ENCODE results near the gene MCOLN3. TPM values are rescaled to one million over a fixed set of nuclear protein-coding genes. Genes with fewer than 3 reads are reported as not detected.
"Not testable (repeated sequence)": the region's sequence is repeated elsewhere in the genome, so short reads cannot be mapped to it uniquely, and the experiment has no call there.

Gene MCOLN3
- total and polyA plus RNA-seq, 2 experiments from 2014 or later: 3.5 to 4.4 TPM

DNA sequence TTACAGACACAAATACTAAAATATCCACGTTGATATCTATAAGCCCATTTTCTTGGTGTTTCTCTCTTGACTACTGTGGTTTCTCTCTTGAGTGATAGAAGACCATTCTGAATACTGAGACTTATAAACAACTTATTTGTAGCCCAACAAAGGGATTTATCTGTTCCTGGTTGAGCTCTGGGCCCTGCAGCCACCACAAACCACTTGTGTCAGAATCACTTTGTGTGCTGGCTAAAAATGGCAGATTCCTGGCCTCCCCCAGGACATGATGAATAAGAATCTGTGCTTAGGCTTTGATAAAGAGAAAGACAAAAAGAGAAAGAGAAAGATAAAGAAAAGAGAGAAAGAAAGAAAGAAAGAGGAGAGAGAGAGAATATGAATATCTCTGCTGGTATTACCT is 32.5 kb downstream of the MCOLN3 start:
- no peaks in the 10 kb centered on the region for H3F3A ChIP-seq (replicated peaks; ENCODE audit: low read depth)
- H3K4me1 Mint-ChIP-seq: no peaks in the 10 kb centered on the region

DNA sequence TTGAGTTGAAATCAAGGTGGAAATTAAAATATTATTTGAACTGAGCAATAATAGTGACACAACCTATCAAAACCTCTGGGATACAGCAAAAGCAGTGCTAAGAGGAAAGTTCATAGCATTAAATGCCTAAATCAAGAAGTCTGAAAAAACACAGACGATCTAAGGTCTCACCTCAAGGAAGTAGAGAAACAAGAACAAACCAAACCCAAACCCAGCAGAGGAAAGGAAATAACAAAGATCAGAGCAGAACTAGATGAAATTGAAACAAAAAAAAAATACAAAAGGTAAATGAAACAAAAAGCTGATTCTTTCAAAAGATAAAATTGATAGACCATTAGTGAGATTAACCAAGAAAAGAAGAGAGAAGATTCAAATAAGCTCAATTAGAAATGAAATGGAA is 42.7 kb downstream of the MCOLN3 start:
- H3K27me3 ChIP-seq (ENCODE audit: insufficient read depth): peaks cover 16% of the 10 kb centered on the region
- H3F3A ChIP-seq (replicated peaks; ENCODE audit: low read depth); H3K4me2 ChIP-seq; H3K4me3 Mint-ChIP-seq; H2AFZ ChIP-seq; H3K36me3 Mint-ChIP-seq (ENCODE audit: low read depth); DNase-seq (ENCODE audit: low spot score); ATAC-seq; H3K4me1 ChIP-seq (ENCODE audit: insufficient read depth); H3K4me1 Mint-ChIP-seq; H3K79me2 ChIP-seq (replicated peaks; ENCODE audit: insufficient read depth); H3K4me3 ChIP-seq; H3K27ac Mint-ChIP-seq; H3K27ac ChIP-seq (ENCODE audit: low read depth); H3K36me3 ChIP-seq (ENCODE audit: insufficient read depth); H4K20me1 ChIP-seq (replicated peaks; ENCODE audit: insufficient read depth); H3K9me2 ChIP-seq (ENCODE audit: insufficient read depth); H3K27me3 Mint-ChIP-seq (ENCODE audit: insufficient read depth, low read depth, poor library complexity): not testable (repeated sequence)
- H3K9me3 Mint-ChIP-seq: peaks cover 18% of the 10 kb centered on the region

More for the DNA sequence above, 32.5 kb downstream of the MCOLN3 start:
- no peak for TF ChIP-seq EZH2 (IDR thresholded peaks at IDR 0.05; ENCODE audit: low read depth, unreplicated experiment)
- TF ChIP-seq JUNB (IDR thresholded peaks at IDR 0.05; ENCODE audit: unreplicated experiment): no peak
- no peak for TF ChIP-seq NANOG (IDR thresholded peaks at IDR 0.05; ENCODE audit: borderline replicate concordance)
- H3K4me1 ChIP-seq (ENCODE audit: insufficient read depth): no peaks in the 10 kb centered on the region
- no peak for DNase-seq (ENCODE audit: low spot score)
- H2AFZ ChIP-seq: no peak overlapping the region
- H3K36me3 ChIP-seq (ENCODE audit: insufficient read depth): 0 out of 2 replicates have a peak, but pooled peaks cover 3% of the 10 kb centered on the region
- ATAC-seq: no peak
- Mint-ChIP-seq H3K27me3 (ENCODE audit: insufficient read depth, low read depth, poor library complexity) (peaks cover 3% of the 10 kb centered on the region), H3K9me3 (no peaks in the 10 kb centered on the region), H3K36me3 (ENCODE audit: low read depth) (no peaks in the 10 kb centered on the region), H3K4me3 (no peak overlapping the region), H3K27ac (no peak overlapping the region)
- H3K4me3 ChIP-seq: no peak overlapping the region
- no peak overlapping the region for H3K27ac ChIP-seq (ENCODE audit: low read depth)
- H3K9me2 ChIP-seq (ENCODE audit: insufficient read depth): no peaks in the 10 kb centered on the region
- H4K20me1 ChIP-seq (replicated peaks; ENCODE audit: insufficient read depth): no peaks in the 10 kb centered on the region
- no peaks in the 10 kb centered on the region for H3K79me2 ChIP-seq (replicated peaks; ENCODE audit: insufficient read depth)
- no peaks in the 10 kb centered on the region for H3K27me3 ChIP-seq (ENCODE audit: insufficient read depth)
- H3K4me2 ChIP-seq: no peak overlapping the region

DNA sequence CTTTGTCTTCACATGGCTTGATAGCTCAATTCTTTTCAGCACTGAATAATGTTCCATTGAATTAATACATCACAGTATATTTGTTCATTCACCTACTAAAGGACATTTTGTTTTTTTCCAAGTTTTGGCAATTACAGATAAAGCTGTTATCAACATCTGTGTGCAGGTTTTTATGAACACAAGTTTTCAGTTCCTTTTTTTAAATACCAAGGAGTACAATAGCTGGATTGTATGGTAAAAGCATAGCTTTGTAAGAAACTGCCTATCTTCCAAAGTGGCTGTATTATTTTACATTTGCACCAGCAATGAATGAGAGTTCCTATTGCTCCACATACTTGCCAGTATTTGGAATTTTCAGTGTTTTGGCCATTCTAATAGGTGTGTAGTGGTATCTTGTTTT is 46.6 kb downstream of the MCOLN3 start:
- no peaks in the 10 kb centered on the region; the same call in 1 of the 2 replicates for H3K9me2 ChIP-seq (ENCODE audit: insufficient read depth)
- no peak overlapping the region for H3K27ac ChIP-seq (ENCODE audit: low read depth)
- H4K20me1 ChIP-seq (replicated peaks; ENCODE audit: insufficient read depth): peaks cover 3% of the 10 kb centered on the region; the same call in 1 of the 2 replicates
- 0 out of 2 replicates have a peak, but pooled peaks cover 7% of the 10 kb centered on the region for H3F3A ChIP-seq (replicated peaks; ENCODE audit: low read depth)
- H3K4me2 ChIP-seq: no peak overlapping the region
- H3K36me3 ChIP-seq (ENCODE audit: insufficient read depth): no peaks in the 10 kb centered on the region
- peaks cover 7% of the 10 kb centered on the region for H3K4me1 ChIP-seq (ENCODE audit: insufficient read depth)
- 0 out of 3 replicates have a peak, but pooled peaks cover under 1% of the 10 kb centered on the region for H3K36me3 Mint-ChIP-seq (ENCODE audit: low read depth)
- ATAC-seq (no peak), DNase-seq (ENCODE audit: low spot score) (no peak)
- H3K4me3 Mint-ChIP-seq: no peak overlapping the region
- H3K9me3 Mint-ChIP-seq: peaks cover 3% of the 10 kb centered on the region; the same call in 1 of the 3 replicates
- H2AFZ ChIP-seq: no peak overlapping the region
- H3K27ac Mint-ChIP-seq: no peak overlapping the region
- H3K79me2 ChIP-seq (replicated peaks; ENCODE audit: insufficient read depth): no peaks in the 10 kb centered on the region
- no peak overlapping the region for H3K4me3 ChIP-seq
- H3K27me3 ChIP-seq (ENCODE audit: insufficient read depth): peaks cover 53% of the 10 kb centered on the region
- peaks cover 31% of the 10 kb centered on the region for H3K27me3 Mint-ChIP-seq (ENCODE audit: insufficient read depth, low read depth, poor library complexity)
- peaks cover 7% of the 10 kb centered on the region; the same call in 1 of the 3 replicates for H3K4me1 Mint-ChIP-seq
- TF ChIP-seq, protein P1, sequence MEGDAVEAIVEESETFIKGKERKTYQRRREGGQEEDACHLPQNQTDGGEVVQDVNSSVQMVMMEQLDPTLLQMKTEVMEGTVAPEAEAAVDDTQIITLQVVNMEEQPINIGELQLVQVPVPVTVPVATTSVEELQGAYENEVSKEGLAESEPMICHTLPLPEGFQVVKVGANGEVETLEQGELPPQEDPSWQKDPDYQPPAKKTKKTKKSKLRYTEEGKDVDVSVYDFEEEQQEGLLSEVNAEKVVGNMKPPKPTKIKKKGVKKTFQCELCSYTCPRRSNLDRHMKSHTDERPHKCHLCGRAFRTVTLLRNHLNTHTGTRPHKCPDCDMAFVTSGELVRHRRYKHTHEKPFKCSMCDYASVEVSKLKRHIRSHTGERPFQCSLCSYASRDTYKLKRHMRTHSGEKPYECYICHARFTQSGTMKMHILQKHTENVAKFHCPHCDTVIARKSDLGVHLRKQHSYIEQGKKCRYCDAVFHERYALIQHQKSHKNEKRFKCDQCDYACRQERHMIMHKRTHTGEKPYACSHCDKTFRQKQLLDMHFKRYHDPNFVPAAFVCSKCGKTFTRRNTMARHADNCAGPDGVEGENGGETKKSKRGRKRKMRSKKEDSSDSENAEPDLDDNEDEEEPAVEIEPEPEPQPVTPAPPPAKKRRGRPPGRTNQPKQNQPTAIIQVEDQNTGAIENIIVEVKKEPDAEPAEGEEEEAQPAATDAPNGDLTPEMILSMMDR (conservative IDR thresholded peaks at IDR 0.05; ENCODE audit: low read depth in 2 of 2): no peak
- no peak for TF ChIP-seq STAT1 (IDR thresholded peaks at IDR 0.05; ENCODE audit: unreplicated experiment)
- no peak for TF ChIP-seq ZNF114 (CRISPR knock-in tag; IDR thresholded peaks at IDR 0.05)
- TF ChIP-seq ZNF331 (CRISPR knock-in tag; IDR thresholded peaks at IDR 0.05; ENCODE audit: low read depth): no peak
- TF ChIP-seq EZH2 (IDR thresholded peaks at IDR 0.05; ENCODE audit: low read depth, unreplicated experiment): no peak
- TF ChIP-seq, protein P2, sequence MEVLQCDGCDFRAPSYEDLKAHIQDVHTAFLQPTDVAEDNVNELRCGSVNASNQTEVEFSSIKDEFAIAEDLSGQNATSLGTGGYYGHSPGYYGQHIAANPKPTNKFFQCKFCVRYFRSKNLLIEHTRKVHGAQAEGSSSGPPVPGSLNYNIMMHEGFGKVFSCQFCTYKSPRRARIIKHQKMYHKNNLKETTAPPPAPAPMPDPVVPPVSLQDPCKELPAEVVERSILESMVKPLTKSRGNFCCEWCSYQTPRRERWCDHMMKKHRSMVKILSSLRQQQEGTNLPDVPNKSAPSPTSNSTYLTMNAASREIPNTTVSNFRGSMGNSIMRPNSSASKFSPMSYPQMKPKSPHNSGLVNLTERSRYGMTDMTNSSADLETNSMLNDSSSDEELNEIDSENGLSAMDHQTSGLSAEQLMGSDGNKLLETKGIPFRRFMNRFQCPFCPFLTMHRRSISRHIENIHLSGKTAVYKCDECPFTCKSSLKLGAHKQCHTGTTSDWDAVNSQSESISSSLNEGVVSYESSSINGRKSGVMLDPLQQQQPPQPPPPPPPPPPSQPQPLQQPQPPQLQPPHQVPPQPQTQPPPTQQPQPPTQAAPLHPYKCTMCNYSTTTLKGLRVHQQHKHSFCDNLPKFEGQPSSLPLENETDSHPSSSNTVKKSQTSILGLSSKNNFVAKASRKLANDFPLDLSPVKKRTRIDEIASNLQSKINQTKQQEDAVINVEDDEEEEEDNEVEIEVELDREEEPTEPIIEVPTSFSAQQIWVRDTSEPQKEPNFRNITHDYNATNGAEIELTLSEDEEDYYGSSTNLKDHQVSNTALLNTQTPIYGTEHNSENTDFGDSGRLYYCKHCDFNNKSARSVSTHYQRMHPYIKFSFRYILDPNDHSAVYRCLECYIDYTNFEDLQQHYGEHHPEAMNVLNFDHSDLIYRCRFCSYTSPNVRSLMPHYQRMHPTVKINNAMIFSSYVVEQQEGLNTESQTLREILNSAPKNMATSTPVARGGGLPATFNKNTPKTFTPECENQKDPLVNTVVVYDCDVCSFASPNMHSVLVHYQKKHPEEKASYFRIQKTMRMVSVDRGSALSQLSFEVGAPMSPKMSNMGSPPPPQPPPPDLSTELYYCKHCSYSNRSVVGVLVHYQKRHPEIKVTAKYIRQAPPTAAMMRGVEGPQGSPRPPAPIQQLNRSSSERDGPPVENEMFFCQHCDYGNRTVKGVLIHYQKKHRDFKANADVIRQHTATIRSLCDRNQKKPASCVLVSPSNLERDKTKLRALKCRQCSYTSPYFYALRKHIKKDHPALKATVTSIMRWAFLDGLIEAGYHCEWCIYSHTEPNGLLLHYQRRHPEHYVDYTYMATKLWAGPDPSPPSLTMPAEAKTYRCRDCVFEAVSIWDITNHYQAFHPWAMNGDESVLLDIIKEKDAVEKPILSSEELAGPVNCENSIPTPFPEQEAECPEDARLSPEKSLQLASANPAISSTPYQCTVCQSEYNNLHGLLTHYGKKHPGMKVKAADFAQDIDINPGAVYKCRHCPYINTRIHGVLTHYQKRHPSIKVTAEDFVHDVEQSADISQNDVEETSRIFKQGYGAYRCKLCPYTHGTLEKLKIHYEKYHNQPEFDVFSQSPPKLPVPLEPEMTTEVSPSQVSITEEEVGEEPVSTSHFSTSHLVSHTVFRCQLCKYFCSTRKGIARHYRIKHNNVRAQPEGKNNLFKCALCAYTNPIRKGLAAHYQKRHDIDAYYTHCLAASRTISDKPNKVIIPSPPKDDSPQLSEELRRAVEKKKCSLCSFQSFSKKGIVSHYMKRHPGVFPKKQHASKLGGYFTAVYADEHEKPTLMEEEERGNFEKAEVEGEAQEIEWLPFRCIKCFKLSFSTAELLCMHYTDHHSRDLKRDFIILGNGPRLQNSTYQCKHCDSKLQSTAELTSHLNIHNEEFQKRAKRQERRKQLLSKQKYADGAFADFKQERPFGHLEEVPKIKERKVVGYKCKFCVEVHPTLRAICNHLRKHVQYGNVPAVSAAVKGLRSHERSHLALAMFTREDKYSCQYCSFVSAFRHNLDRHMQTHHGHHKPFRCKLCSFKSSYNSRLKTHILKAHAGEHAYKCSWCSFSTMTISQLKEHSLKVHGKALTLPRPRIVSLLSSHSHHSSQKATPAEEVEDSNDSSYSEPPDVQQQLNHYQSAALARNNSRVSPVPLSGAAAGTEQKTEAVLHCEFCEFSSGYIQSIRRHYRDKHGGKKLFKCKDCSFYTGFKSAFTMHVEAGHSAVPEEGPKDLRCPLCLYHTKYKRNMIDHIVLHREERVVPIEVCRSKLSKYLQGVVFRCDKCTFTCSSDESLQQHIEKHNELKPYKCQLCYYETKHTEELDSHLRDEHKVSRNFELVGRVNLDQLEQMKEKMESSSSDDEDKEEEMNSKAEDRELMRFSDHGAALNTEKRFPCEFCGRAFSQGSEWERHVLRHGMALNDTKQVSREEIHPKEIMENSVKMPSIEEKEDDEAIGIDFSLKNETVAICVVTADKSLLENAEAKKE (CRISPR knock-in tag; IDR thresholded peaks at IDR 0.05): no peak
- TF ChIP-seq POLR2AphosphoS5 (IDR thresholded peaks at IDR 0.05; ENCODE audit: low read depth): no peak
